ENCODE results near the gene SLC6A20.

The SLC6A20 gene

GRCh38 chr3:45802146-45802545 lies 5.8 kb upstream of the SLC6A20 start:
- no peak for DNase-seq (ENCODE audit: low read depth in 2 of 2)

- DNase-seq (ENCODE audit: low read depth in 2 of 2), result no peak
Observed at GRCh38 chr3:45800611-45801010, 4.3 kb upstream of the SLC6A20 start.

- no peak for DNase-seq (ENCODE audit: low read depth in 2 of 2)
Observed at GRCh38 chr3:45799586-45799985, 3.2 kb upstream of the SLC6A20 start.

- no peak for DNase-seq (ENCODE audit: low read depth in 2 of 2)
Observed at GRCh38 chr3:45798034-45798433, 1.7 kb upstream of the SLC6A20 start.

GRCh38 chr3:45796902-45797637 lies 734 bp upstream of the SLC6A20 start:
- no peak for DNase-seq (ENCODE audit: low read depth in 2 of 2)

- DNase-seq (ENCODE audit: low read depth in 2 of 2), result no peak
Observed at GRCh38 chr3:45795509-45795881, 841 bp downstream of the SLC6A20 start.

GRCh38 chr3:45794660-45795059 lies 1.7 kb downstream of the SLC6A20 start:
- DNase-seq (ENCODE audit: low read depth in 2 of 2), result no peak

- DNase-seq (ENCODE audit: low read depth in 2 of 2), result no peak
Observed at GRCh38 chr3:45794177-45794560, 2.2 kb downstream of the SLC6A20 start.

GRCh38 chr3:45793482-45794176 lies 2.7 kb downstream of the SLC6A20 start:
- DNase-seq (ENCODE audit: low read depth in 2 of 2), result no peak

- DNase-seq (ENCODE audit: low read depth in 2 of 2), result no peak
Observed at GRCh38 chr3:45792516-45793172, 3.7 kb downstream of the SLC6A20 start.

GRCh38 chr3:45792036-45792435 lies 4.3 kb downstream of the SLC6A20 start:
- no peak for DNase-seq (ENCODE audit: low read depth in 2 of 2)

- DNase-seq (ENCODE audit: low read depth in 2 of 2), result no peak
Observed at GRCh38 chr3:45790596-45790995, 5.7 kb downstream of the SLC6A20 start.

GRCh38 chr3:45789235-45789812 lies 7.0 kb downstream of the SLC6A20 start:
- DNase-seq (ENCODE audit: low read depth in 2 of 2), result no peak

- no peak for DNase-seq (ENCODE audit: low read depth in 2 of 2)
Observed at GRCh38 chr3:45787551-45787950, 8.8 kb downstream of the SLC6A20 start.

GRCh38 chr3:45786801-45787495 lies 9.4 kb downstream of the SLC6A20 start:
- no peak for DNase-seq (ENCODE audit: low read depth in 2 of 2)

- DNase-seq (ENCODE audit: low read depth in 2 of 2), result no peak
Observed at GRCh38 chr3:45785605-45786150, 10.7 kb downstream of the SLC6A20 start.

GRCh38 chr3:45783667-45784066 lies 12.7 kb downstream of the SLC6A20 start:
- DNase-seq (ENCODE audit: low read depth in 2 of 2), result no peak

GRCh38 chr3:45782381-45782780 lies 14.0 kb downstream of the SLC6A20 start:
- DNase-seq (ENCODE audit: low read depth in 2 of 2), result no peak

GRCh38 chr3:45781841-45782240 lies 14.5 kb downstream of the SLC6A20 start:
- DNase-seq (ENCODE audit: low read depth in 2 of 2), result no peak

GRCh38 chr3:45781271-45781670 lies 15.1 kb downstream of the SLC6A20 start:
- DNase-seq (ENCODE audit: low read depth in 2 of 2), result no peak
